WTC11 (cell line): ENCODE data around the gene CHID1. TPM values are rescaled to one million over a fixed set of nuclear protein-coding genes. Genes with fewer than 3 reads are reported as not detected.

Experiments
- ATAC-seq: fragments of 200-7000 bp; cut with Tn5 transposase; 2 replicates; pipeline ENCODE4 v1.10.0; 2021; ENCODE audit warnings: mild to moderate bottlenecking, moderate library complexity
- CTCF ChIA-PET: fragments of 300-600 bp; sonication (Branson Sonifier 250); formaldehyde crosslinking; loops from one replicate; lab custom pipeline; 2021; ENCODE audit warnings: antibody characterized with exemption; lab: Charles Lee
- POLR2A ChIA-PET: fragments of 350-600 bp; sonication (Branson Sonifier 250); formaldehyde crosslinking; loops from one replicate; lab custom pipeline; 2021; ENCODE audit warnings: antibody characterized with exemption; lab: Charles Lee
- DNase-seq: peaks from one replicate; pipeline ENCODE4 v3.0.0; 2021; ENCODE audit warnings: low spot score
- H3K27ac Mint-ChIP-seq: 2 replicates; pipeline ENCODE4 v1.8.0; 2021; ENCODE audit warnings: mixed read lengths
- H3K27me3 Mint-ChIP-seq: 2 replicates; pipeline ENCODE4 v1.8.0; 2021; ENCODE audit warnings: low read depth, mild to moderate bottlenecking, moderate library complexity, mixed read lengths
- H3K36me3 Mint-ChIP-seq: 2 replicates; pipeline ENCODE4 v1.8.0; 2021; ENCODE audit warnings: mixed read lengths
- H3K4me1 Mint-ChIP-seq: 2 replicates; pipeline ENCODE4 v1.8.0; 2022; ENCODE audit warnings: mixed read lengths
- H3K4me3 Mint-ChIP-seq: 2 replicates; pipeline ENCODE4 v1.8.0; 2021; ENCODE audit warnings: mild to moderate bottlenecking, moderate library complexity, mixed read lengths
- H3K9me3 Mint-ChIP-seq: 2 replicates; pipeline ENCODE4 v1.8.0; 2021; ENCODE audit warnings: mixed read lengths
- ATF2 ChIP-seq: sonication (generic); formaldehyde crosslinking; IDR thresholded peaks from 2 replicates; pipeline ENCODE4 v1.8.1; 2022; ENCODE audit warnings: low read depth, missing genetic modification reagents, borderline replicate concordance
- CDX4 ChIP-seq: fragments of 250-450 bp; sonication (Bioruptor Pico); IDR thresholded peaks from 2 replicates; pipeline ENCODE4 v1.9.0; 2021; ENCODE audit warnings: moderate library complexity, mild to moderate bottlenecking, inconsistent platforms, borderline replicate concordance
- EMX1 ChIP-seq: fragments of 250-450 bp; sonication (Bioruptor Pico); IDR thresholded peaks from 2 replicates; pipeline ENCODE4 v1.8.0; 2021; ENCODE audit warnings: mild to moderate bottlenecking
- FOXP4 ChIP-seq: sonication (generic); formaldehyde crosslinking; IDR thresholded peaks from 2 replicates; pipeline ENCODE4 v1.8.0; 2022; ENCODE audit warnings: mild to moderate bottlenecking, missing genetic modification reagents
- GABPB1 ChIP-seq: sonication (generic); formaldehyde crosslinking; IDR thresholded peaks from 2 replicates; pipeline ENCODE4 v1.8.1; 2023; ENCODE audit warnings: mild to moderate bottlenecking, missing genetic modification reagents
- GRHL2 ChIP-seq: fragments of 250-450 bp; sonication (Bioruptor Pico); IDR thresholded peaks from 2 replicates; pipeline ENCODE4 v1.8.0; 2022; ENCODE audit warnings: mild to moderate bottlenecking, moderate library complexity; ENCODE audit not compliant: insufficient replicate concordance, severe bottlenecking
- SMAD4 ChIP-seq: sonication (generic); formaldehyde crosslinking; IDR thresholded peaks from 2 replicates; pipeline ENCODE4 v1.8.0; 2022; ENCODE audit warnings: mild to moderate bottlenecking, missing genetic modification reagents
- SOX15 ChIP-seq: fragments of 250-450 bp; sonication (Bioruptor Pico); IDR thresholded peaks from 2 replicates; pipeline ENCODE4 v1.9.0; 2021; ENCODE audit warnings: mild to moderate bottlenecking
- TP53 ChIP-seq: sonication (generic); formaldehyde crosslinking; IDR thresholded peaks from 2 replicates; pipeline ENCODE4 v1.8.1; 2023; ENCODE audit warnings: mild to moderate bottlenecking, missing genetic modification reagents
- ZBTB43 ChIP-seq: sonication (generic); formaldehyde crosslinking; IDR thresholded peaks from 2 replicates; pipeline ENCODE4 v1.8.1; 2023; ENCODE audit warnings: mild to moderate bottlenecking, missing genetic modification reagents
- ZMAT4 ChIP-seq: fragments of 250-450 bp; sonication (Bioruptor Pico); IDR thresholded peaks from 2 replicates; pipeline ENCODE4 v1.9.0; 2021; ENCODE audit warnings: mild to moderate bottlenecking
- ZNF671 ChIP-seq: fragments of 250-450 bp; sonication (Bioruptor Pico); IDR thresholded peaks from 2 replicates; pipeline ENCODE4 v1.8.0; 2021; ENCODE audit warnings: mild to moderate bottlenecking
- total RNA-seq: library from RNA; stranded (reverse); gene quantifications from 3 replicates; pipeline ENCODE4 v1.2.3, GENCODE V29; 2021
- TF ChIP-seq, protein P1 (sequence below): sonication (generic); formaldehyde crosslinking; IDR thresholded peaks from 2 replicates; pipeline ENCODE4 v1.8.0; 2023; ENCODE audit warnings: mild to moderate bottlenecking, missing genetic modification reagents
- TF ChIP-seq, protein P2 (sequence below): sonication (generic); formaldehyde crosslinking; IDR thresholded peaks from 2 replicates; pipeline ENCODE4 v1.8.1; 2023; ENCODE audit warnings: mild to moderate bottlenecking, moderate library complexity, missing genetic modification reagents
- TF ChIP-seq, protein P3 (sequence below): fragments of 250-450 bp; sonication (Bioruptor Pico); IDR thresholded peaks from 2 replicates; pipeline ENCODE4 v1.8.0; 2021; ENCODE audit warnings: mild to moderate bottlenecking
- TF ChIP-seq, protein P4 (sequence below): sonication (generic); formaldehyde crosslinking; IDR thresholded peaks from 2 replicates; pipeline ENCODE4 v1.8.1; 2022; ENCODE audit warnings: missing genetic modification reagents, borderline replicate concordance

The CHID1 gene
- total RNA-seq, 1 experiment from 2014 or later = 92.8 TPM

DNA sequence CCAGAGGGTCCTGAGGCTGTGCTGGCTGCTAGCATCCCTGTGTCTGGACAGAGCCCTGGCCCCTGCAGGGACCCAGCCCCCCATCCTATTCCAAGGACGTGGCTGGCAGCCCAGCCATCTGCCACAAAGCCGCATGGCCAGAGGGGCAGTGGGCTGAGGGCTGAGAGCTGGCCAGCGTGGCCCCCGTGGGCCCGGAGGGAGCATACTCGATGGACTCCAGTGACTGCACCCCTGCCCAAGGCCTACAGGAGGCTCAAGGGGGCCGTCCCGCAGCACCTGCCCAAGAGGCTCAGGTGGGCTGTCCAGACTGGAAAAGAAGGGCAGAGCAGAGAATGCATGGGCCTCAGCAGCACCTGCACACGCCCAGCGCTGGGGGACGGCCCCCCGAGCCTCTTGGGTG is 54.8 kb downstream of the CHID1 start:
- ChIA-PET CTCF (interaction anchor here (1.0 to 3.0 kb wide), 4 partner anchors 8 to 196 kb away, joined by 3 to 22 read pairs (median 12); partner anchors contain the start of genes POLR2L and TSPAN4), POLR2A (interaction anchor here (1.1 to 1.4 kb wide), 2 partner anchors 11 to 13 kb away, joined by 3 to 7 read pairs; partner anchors contain the start of gene TSPAN4)
- H3K36me3 Mint-ChIP-seq = no peaks in the 10 kb centered on the region
- no peak overlapping the region for H3K4me3 Mint-ChIP-seq
- H3K27ac Mint-ChIP-seq = no peak overlapping the region
- no peak for DNase-seq
- H3K27me3 Mint-ChIP-seq = peaks cover 3% of the 10 kb centered on the region; the same call in 1 of the 2 replicates
- ATAC-seq = no peak
- TF ChIP-seq, protein P1, sequence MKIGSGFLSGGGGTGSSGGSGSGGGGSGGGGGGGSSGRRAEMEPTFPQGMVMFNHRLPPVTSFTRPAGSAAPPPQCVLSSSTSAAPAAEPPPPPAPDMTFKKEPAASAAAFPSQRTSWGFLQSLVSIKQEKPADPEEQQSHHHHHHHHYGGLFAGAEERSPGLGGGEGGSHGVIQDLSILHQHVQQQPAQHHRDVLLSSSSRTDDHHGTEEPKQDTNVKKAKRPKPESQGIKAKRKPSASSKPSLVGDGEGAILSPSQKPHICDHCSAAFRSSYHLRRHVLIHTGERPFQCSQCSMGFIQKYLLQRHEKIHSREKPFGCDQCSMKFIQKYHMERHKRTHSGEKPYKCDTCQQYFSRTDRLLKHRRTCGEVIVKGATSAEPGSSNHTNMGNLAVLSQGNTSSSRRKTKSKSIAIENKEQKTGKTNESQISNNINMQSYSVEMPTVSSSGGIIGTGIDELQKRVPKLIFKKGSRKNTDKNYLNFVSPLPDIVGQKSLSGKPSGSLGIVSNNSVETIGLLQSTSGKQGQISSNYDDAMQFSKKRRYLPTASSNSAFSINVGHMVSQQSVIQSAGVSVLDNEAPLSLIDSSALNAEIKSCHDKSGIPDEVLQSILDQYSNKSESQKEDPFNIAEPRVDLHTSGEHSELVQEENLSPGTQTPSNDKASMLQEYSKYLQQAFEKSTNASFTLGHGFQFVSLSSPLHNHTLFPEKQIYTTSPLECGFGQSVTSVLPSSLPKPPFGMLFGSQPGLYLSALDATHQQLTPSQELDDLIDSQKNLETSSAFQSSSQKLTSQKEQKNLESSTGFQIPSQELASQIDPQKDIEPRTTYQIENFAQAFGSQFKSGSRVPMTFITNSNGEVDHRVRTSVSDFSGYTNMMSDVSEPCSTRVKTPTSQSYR (CRISPR knock-in tag) = no peak
- H3K9me3 Mint-ChIP-seq = no peaks in the 10 kb centered on the region
- peaks cover 24% of the 10 kb centered on the region for H3K4me1 Mint-ChIP-seq

- peaks cover 3% of the 10 kb centered on the region; the same call in 1 of the 2 replicates for H3K27me3 Mint-ChIP-seq
- TF ChIP-seq GABPB1 (CRISPR knock-in tag) = no peak
- no peak for TF ChIP-seq GRHL2 (CRISPR knock-in tag)
- H3K27ac Mint-ChIP-seq = no peak overlapping the region
- DNase-seq (no peak), ATAC-seq (no peak)
- ChIA-PET CTCF (interaction anchor here (1.0 to 2.8 kb wide), 2 partner anchors 12 to 43 kb away, joined by 3 to 14 read pairs; partner anchors contain the start of genes POLR2L and TSPAN4), POLR2A (no interaction called here)
- H3K36me3 Mint-ChIP-seq = no peaks in the 10 kb centered on the region
- H3K4me3 Mint-ChIP-seq = no peak overlapping the region
- H3K4me1 Mint-ChIP-seq = peaks cover 25% of the 10 kb centered on the region
- H3K9me3 Mint-ChIP-seq = no peaks in the 10 kb centered on the region
Observed at GRCh38 chr11:855330-855674, 55.3 kb downstream of the CHID1 start.

GRCh38 chr11:854601-855329 is 55.8 kb downstream of the CHID1 start:
- Mint-ChIP-seq H3K27me3 (no peaks in the 10 kb centered on the region; the same call in 1 of the 2 replicates), H3K4me3 (no peak overlapping the region), H3K9me3 (no peaks in the 10 kb centered on the region), H3K36me3 (no peaks in the 10 kb centered on the region), H3K4me1 (peaks cover 25% of the 10 kb centered on the region), H3K27ac (no peak overlapping the region)
- ATAC-seq (no peak), DNase-seq (no peak)
- POLR2A ChIA-PET = no interaction called here
- CTCF ChIA-PET = interaction anchor here (1.6 to 2.8 kb wide), 2 partner anchors 11 to 43 kb away, joined by 6 to 14 read pairs; partner anchors contain the start of genes POLR2L and TSPAN4
- TF ChIP-seq SOX15 = no peak
- TF ChIP-seq, protein P2, sequence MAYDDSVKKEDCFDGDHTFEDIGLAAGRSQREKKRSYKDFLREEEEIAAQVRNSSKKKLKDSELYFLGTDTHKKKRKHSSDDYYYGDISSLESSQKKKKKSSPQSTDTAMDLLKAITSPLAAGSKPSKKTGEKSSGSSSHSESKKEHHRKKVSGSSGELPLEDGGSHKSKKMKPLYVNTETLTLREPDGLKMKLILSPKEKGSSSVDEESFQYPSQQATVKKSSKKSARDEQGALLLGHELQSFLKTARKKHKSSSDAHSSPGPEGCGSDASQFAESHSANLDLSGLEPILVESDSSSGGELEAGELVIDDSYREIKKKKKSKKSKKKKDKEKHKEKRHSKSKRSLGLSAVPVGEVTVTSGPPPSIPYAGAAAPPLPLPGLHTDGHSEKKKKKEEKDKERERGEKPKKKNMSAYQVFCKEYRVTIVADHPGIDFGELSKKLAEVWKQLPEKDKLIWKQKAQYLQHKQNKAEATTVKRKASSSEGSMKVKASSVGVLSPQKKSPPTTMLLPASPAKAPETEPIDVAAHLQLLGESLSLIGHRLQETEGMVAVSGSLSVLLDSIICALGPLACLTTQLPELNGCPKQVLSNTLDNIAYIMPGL (CRISPR knock-in tag) = no peak
- TF ChIP-seq ATF2 (CRISPR knock-in tag) = no peak
- TF ChIP-seq ZNF671 (CRISPR knock-in tag) = no peak
- no peak for TF ChIP-seq TP53 (CRISPR knock-in tag)
- TF ChIP-seq, protein P3, sequence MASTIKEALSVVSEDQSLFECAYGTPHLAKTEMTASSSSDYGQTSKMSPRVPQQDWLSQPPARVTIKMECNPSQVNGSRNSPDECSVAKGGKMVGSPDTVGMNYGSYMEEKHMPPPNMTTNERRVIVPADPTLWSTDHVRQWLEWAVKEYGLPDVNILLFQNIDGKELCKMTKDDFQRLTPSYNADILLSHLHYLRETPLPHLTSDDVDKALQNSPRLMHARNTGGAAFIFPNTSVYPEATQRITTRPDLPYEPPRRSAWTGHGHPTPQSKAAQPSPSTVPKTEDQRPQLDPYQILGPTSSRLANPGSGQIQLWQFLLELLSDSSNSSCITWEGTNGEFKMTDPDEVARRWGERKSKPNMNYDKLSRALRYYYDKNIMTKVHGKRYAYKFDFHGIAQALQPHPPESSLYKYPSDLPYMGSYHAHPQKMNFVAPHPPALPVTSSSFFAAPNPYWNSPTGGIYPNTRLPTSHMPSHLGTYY (CRISPR knock-in tag) = no peak
- no peak for TF ChIP-seq FOXP4
- TF ChIP-seq CDX4 (CRISPR knock-in tag) = no peak
- TF ChIP-seq ZBTB43 (CRISPR knock-in tag) = no peak
- TF ChIP-seq SMAD4 (CRISPR knock-in tag) = no peak
- TF ChIP-seq EMX1 (CRISPR knock-in tag) = no peak
- TF ChIP-seq ZMAT4 (CRISPR knock-in tag) = no peak
- TF ChIP-seq, protein P4, sequence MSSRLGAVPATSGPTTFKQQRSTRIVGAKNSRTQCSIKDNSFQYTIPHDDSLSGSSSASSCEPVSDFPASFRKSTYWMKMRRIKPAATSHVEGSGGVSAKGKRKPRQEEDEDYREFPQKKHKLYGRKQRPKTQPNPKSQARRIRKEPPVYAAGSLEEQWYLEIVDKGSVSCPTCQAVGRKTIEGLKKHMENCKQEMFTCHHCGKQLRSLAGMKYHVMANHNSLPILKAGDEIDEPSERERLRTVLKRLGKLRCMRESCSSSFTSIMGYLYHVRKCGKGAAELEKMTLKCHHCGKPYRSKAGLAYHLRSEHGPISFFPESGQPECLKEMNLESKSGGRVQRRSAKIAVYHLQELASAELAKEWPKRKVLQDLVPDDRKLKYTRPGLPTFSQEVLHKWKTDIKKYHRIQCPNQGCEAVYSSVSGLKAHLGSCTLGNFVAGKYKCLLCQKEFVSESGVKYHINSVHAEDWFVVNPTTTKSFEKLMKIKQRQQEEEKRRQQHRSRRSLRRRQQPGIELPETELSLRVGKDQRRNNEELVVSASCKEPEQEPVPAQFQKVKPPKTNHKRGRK = no peak
